Stimulated activated naive B cell treated with anti-CD40 and anti-IgM and Interleukin-4, amounts not matched to agents 10 μg/mL and 1 μg/mL and 100 μg/mL, for 72 hours (primary cell): Measurements from ENCODE around the gene TBCEL.

Experiments
- ATAC-seq, 2 donors: fragments of 150-1000 bp; cut with Tn5 transposase; replicated peaks; 2 replicates each; pipeline ENCODE4 v1.10.0; 2021; ENCODE audit warnings: moderate library complexity in 1 of 2
- DNase-seq: peaks from one replicate; pipeline ENCODE4 v3.0.0; 2021
- H3K27ac Mint-ChIP-seq: one replicate; pipeline ENCODE4 v1.8.0; 2022; ENCODE audit warnings: mild to moderate bottlenecking, mixed read lengths
- H3K27me3 Mint-ChIP-seq, 2 donors: one replicate each; pipeline ENCODE4 v1.8.0; 2022; ENCODE audit warnings: mixed read lengths in 2 of 2
- H3K36me3 Mint-ChIP-seq, 2 donors: one replicate each; pipeline ENCODE4 v1.8.0; 2022; ENCODE audit warnings: mixed read lengths in 2 of 2, mild to moderate bottlenecking in 1 of 2
- H3K4me1 Mint-ChIP-seq, 2 donors: one replicate each; pipeline ENCODE4 v1.8.0; 2022; ENCODE audit warnings: mixed read lengths in 2 of 2, mild to moderate bottlenecking in 1 of 2
- H3K4me3 Mint-ChIP-seq, 2 donors: one replicate each; pipeline ENCODE4 v1.8.0; 2022; ENCODE audit warnings: mild to moderate bottlenecking in 2 of 2, mixed read lengths in 2 of 2, moderate library complexity in 1 of 2
- H3K9me3 Mint-ChIP-seq, 2 donors: one replicate each; pipeline ENCODE4 v1.8.0; 2022; ENCODE audit warnings: mixed read lengths in 2 of 2, mild to moderate bottlenecking in 1 of 2

The TBCEL gene

DNA sequence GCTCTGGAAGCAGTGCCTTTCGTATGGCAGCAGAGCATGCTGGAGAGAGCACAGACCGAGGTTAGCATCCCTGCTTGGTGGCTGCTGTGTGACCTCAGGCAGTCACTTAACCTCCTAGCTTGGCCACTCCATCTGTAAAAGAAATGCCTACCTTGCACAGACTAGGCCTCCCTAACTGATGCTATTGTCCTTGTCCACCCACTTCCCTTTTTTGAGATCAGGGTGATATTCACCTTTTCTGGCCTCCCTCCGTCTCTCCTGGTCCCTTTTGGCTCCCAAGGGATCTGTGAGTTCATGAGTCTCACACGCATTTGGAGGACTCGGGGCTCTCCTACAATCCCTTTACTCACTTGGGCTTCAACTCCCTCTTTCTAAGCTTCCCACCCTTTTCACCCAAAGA, 114.4 kb downstream of the TBCEL start:
- no peak for ATAC-seq
- no peak for DNase-seq
- H3K4me1 Mint-ChIP-seq, result no peaks in the 10 kb centered on the region
- no peaks in the 10 kb centered on the region for H3K9me3 Mint-ChIP-seq
- H3K27ac Mint-ChIP-seq, result no peak overlapping the region
- H3K27me3 Mint-ChIP-seq, result peaks cover 4 to 6% of the 10 kb centered on the region in 2 donors
- H3K36me3 Mint-ChIP-seq, result no peaks in the 10 kb centered on the region
- no peak overlapping the region for H3K4me3 Mint-ChIP-seq

DNA sequence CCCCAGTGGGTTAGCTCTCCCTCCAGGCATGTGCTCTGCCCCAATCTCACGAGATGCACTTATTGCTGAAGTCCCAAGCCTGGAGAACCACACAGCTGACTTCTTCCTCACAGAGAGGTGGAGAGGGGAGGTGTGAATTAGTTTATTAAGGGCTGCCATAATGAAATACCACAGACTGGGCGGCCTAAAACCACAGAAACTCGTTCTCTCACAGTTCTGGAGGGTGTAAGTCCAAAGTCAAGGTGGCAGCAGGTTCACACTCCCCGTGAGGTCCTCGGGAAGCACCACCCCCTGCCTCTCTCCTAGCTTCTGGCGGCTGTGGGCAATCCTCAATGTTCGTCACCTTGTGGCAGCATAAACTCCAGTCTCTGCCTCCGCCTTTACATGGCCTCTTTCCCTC, 116.5 kb downstream of the TBCEL start:
- no peak for DNase-seq
- H3K27ac Mint-ChIP-seq, result no peak overlapping the region
- H3K27me3 Mint-ChIP-seq, result peaks cover 0 to 8% of the 10 kb centered on the region in 2 donors
- no peaks in the 10 kb centered on the region for H3K9me3 Mint-ChIP-seq
- H3K4me3 Mint-ChIP-seq, result no peak overlapping the region
- no peaks in the 10 kb centered on the region for H3K36me3 Mint-ChIP-seq
- H3K4me1 Mint-ChIP-seq, result no peaks in the 10 kb centered on the region
- ATAC-seq, result no peak
